ENCODE data around the gene KCNIP2.

KCNIP2 gene

DNA sequence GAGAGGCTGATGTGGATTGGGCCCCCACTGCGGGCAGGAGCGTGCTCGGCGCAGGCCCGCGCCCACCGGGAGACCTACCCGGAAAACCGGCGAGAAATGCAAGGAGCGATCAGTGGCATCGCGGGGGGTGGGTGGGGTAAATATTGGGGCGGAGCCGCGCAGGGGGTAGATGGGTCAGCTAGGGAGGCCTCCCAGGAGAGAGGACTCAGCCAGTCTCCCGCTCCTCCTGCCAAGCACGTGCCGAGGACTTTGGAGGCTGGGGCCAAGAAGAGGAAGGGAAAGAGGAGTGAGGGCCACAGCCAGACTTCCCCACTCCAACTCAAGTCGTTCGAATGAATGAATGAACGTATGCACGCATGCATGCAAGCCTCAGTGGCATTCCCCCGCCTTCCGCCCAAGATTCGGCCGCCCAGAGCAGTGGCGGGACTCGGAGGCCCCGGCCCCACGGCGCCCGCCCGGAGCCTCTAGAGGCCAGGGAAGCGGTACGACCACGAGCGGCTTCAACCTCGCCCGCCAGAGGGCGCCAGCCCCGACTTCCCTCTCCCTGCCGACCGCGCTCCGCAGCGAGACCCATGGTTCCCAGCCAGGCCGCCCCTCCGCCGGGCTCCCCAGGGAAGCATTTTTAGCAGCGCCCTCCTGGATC lies 63.9 kb downstream of the KCNIP2 start:
- Histone ChIP-seq H3K4me1 (ENCODE audit: insufficient read depth, poor library complexity, severe bottlenecking) (peaks cover 7% of the 10 kb centered on the region), H3K27me3 (ENCODE audit: insufficient read depth, poor library complexity, severe bottlenecking) (peaks cover 23% of the 10 kb centered on the region), H3K27ac (ENCODE audit: poor library complexity, severe bottlenecking) (no peak overlapping the region), H3K36me3 (ENCODE audit: low read depth) (peaks cover 7% of the 10 kb centered on the region), H3K9me3 (ENCODE audit: severe bottlenecking) (no peaks in the 10 kb centered on the region), H3K4me3 (ENCODE audit: severe bottlenecking) (no peak overlapping the region)
- no peak for ATAC-seq (ENCODE audit: low read depth)
- no peak for DNase-seq (ENCODE audit: low spot score)
- TF ChIP-seq, protein P1, sequence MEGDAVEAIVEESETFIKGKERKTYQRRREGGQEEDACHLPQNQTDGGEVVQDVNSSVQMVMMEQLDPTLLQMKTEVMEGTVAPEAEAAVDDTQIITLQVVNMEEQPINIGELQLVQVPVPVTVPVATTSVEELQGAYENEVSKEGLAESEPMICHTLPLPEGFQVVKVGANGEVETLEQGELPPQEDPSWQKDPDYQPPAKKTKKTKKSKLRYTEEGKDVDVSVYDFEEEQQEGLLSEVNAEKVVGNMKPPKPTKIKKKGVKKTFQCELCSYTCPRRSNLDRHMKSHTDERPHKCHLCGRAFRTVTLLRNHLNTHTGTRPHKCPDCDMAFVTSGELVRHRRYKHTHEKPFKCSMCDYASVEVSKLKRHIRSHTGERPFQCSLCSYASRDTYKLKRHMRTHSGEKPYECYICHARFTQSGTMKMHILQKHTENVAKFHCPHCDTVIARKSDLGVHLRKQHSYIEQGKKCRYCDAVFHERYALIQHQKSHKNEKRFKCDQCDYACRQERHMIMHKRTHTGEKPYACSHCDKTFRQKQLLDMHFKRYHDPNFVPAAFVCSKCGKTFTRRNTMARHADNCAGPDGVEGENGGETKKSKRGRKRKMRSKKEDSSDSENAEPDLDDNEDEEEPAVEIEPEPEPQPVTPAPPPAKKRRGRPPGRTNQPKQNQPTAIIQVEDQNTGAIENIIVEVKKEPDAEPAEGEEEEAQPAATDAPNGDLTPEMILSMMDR (IDR thresholded peaks at IDR 0.05; ENCODE audit: poor library complexity, severe bottlenecking) = peak; percentile 60

DNA sequence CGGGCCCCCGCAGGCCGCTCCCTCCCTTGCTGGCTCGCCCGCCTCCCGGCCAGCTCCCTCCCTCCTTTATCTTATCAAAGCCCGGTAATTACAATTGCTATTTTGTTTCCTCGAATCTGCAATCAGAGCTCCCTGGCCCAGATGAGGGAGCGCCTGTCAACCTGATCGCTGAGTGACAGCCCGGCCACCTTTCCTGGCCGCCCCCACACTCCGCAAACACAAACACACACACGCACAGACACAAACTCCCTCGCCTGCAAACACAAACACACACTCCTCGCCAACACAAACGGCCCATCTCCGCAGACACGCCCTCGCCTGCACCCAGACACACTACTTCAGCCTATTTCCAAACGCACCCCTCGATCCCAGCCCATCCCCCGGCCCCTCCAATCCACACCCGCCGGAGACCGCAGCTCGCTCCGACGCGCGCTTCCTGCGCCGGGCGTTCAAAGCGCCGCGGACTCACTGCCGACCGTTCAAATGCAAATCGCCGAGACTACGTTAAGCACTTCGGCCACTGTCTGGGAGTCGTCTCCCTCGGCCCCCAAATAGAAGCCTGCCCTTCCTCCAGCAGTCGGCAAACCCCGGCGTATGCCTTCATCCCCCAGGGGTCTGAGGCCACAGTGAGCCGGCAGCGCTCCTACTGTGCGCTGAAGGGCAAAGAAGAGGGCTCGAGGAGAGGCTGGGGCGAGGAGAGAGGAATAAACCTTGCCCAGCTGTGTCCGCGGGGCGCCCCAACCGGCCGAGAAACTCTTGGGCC lies 64.6 kb downstream of the KCNIP2 start:
- TF ChIP-seq, protein P1 (IDR thresholded peaks at IDR 0.05; ENCODE audit: poor library complexity, severe bottlenecking) = no peak
- Histone ChIP-seq H3K27ac (ENCODE audit: poor library complexity, severe bottlenecking) (no peak overlapping the region), H3K9me3 (ENCODE audit: severe bottlenecking) (no peaks in the 10 kb centered on the region), H3K4me1 (ENCODE audit: insufficient read depth, poor library complexity, severe bottlenecking) (peaks cover 5% of the 10 kb centered on the region), H3K36me3 (ENCODE audit: low read depth) (peaks cover 4% of the 10 kb centered on the region), H3K27me3 (ENCODE audit: insufficient read depth, poor library complexity, severe bottlenecking) (peaks cover 30% of the 10 kb centered on the region), H3K4me3 (ENCODE audit: severe bottlenecking) (no peak overlapping the region)
- ATAC-seq (ENCODE audit: low read depth) (no peak), DNase-seq (ENCODE audit: low spot score) (no peak)

DNA sequence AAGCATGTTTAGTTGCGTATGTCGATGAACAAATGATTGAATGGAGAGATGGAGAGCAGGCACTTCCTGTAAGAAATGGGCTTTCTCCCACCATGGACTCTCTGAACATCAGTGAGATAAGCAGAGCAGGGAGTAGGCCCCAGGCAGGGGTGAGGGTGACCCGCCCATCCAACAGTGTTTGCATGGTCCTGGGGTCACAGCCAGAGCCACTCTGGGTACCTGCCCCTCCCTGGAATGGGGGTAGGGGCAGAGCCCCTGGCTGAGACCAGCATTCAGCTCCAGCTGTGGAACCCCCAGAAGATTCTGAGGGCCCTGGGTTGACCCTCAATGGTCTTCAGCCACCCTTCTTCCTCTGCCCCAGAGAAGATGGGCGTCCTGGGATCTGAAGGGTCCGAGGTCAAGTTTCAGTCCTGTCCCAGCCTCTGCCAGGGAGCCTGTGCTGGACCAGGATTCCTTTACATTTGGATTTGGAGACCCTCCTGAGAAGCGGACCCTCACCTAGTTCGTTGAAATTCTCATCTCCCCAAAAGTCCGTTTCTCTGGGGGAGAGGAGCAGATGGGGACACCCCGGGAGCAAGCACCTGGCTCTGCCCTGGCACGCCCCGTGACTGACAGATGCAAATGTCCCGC lies 65.3 kb downstream of the KCNIP2 start:
- no peak for ATAC-seq (ENCODE audit: low read depth)
- TF ChIP-seq, protein P1 (IDR thresholded peaks at IDR 0.05; ENCODE audit: poor library complexity, severe bottlenecking) = no peak
- H3K4me1 ChIP-seq (ENCODE audit: insufficient read depth, poor library complexity, severe bottlenecking) = peaks cover 4% of the 10 kb centered on the region
- no peak for DNase-seq (ENCODE audit: low spot score)
- no peak overlapping the region for H3K4me3 ChIP-seq (ENCODE audit: severe bottlenecking)
- peaks cover 37% of the 10 kb centered on the region for H3K27me3 ChIP-seq (ENCODE audit: insufficient read depth, poor library complexity, severe bottlenecking)
- H3K9me3 ChIP-seq (ENCODE audit: severe bottlenecking) = no peaks in the 10 kb centered on the region
- H3K27ac ChIP-seq (ENCODE audit: poor library complexity, severe bottlenecking) = no peak overlapping the region
- H3K36me3 ChIP-seq (ENCODE audit: low read depth) = peaks cover 4% of the 10 kb centered on the region; the same call in 1 of the 2 replicates

DNA sequence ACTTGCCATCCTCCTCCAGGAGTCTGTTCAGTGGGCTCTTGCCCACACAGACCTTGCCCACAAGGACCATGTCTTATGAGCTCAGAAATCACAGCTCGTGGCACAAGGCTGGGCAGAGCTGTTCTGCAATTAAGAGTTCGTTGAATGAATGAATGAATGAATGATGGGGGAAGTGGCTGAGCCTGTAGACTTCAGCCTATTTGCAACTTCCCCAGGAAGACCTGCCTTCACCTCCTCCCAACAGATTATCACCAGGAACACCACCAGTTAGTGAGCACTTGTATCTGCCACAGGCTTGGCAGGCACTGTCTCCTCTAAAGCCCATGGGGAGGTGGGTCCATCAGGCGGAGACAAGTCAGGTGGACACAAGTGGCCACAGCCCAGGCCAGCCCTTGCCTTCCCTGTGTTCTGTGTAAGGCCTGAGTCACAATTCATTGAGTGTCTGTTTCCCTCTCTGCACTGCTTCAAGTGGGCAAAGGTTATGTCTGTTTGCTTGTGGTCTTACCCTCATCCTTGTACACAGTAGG lies 65.9 kb downstream of the KCNIP2 start:
- Histone ChIP-seq H3K4me1 (ENCODE audit: insufficient read depth, poor library complexity, severe bottlenecking) (peaks cover 4% of the 10 kb centered on the region), H3K9me3 (ENCODE audit: severe bottlenecking) (no peaks in the 10 kb centered on the region), H3K27me3 (ENCODE audit: insufficient read depth, poor library complexity, severe bottlenecking) (peaks cover 43% of the 10 kb centered on the region), H3K36me3 (ENCODE audit: low read depth) (peaks cover 4% of the 10 kb centered on the region; the same call in 1 of the 2 replicates), H3K27ac (ENCODE audit: poor library complexity, severe bottlenecking) (no peak overlapping the region), H3K4me3 (ENCODE audit: severe bottlenecking) (no peak overlapping the region)
- ATAC-seq (ENCODE audit: low read depth) = 0 out of 3 replicates have a peak, but pooled peaks have one; percentile 15
- TF ChIP-seq, protein P1 (IDR thresholded peaks at IDR 0.05; ENCODE audit: poor library complexity, severe bottlenecking) = no peak
- no peak for DNase-seq (ENCODE audit: low spot score)

All from RWPE2 (cell line).